ENCODE measurements around the gene TMEM18.

TMEM18 gene

GRCh38 chr2:672606-672905 is 4.7 kb downstream of the TMEM18 start:
- DNase-seq (ENCODE audit: low read depth) = no peak

- no peak for DNase-seq (ENCODE audit: low read depth)
Observed at GRCh38 chr2:671787-672605, 5.2 kb downstream of the TMEM18 start.

GRCh38 chr2:671072-671471 is 6.1 kb downstream of the TMEM18 start:
- no peak for DNase-seq (ENCODE audit: low read depth)

GRCh38 chr2:670637-671036 is 6.6 kb downstream of the TMEM18 start:
- DNase-seq (ENCODE audit: low read depth) = no peak

- DNase-seq (ENCODE audit: low read depth) = no peak
Observed at GRCh38 chr2:669323-669722, 7.9 kb downstream of the TMEM18 start.

GRCh38 chr2:668000-668398 is 9.2 kb downstream of the TMEM18 start:
- no peak for DNase-seq (ENCODE audit: low read depth)

GRCh38 chr2:667332-667999 is 9.7 kb downstream of the TMEM18 start:
- DNase-seq (ENCODE audit: low read depth) = no peak

- DNase-seq (ENCODE audit: low read depth) = no peak
Observed at GRCh38 chr2:666441-666840, 10.8 kb downstream of the TMEM18 start.

- no peak for DNase-seq (ENCODE audit: low read depth)
Observed at GRCh38 chr2:665340-666073, 11.7 kb downstream of the TMEM18 start.

- no peak for DNase-seq (ENCODE audit: low read depth)
Observed at GRCh38 chr2:664063-664462, 13.1 kb downstream of the TMEM18 start.

GRCh38 chr2:663221-663620 is 14.0 kb downstream of the TMEM18 start:
- no peak for DNase-seq (ENCODE audit: low read depth)

GRCh38 chr2:661360-661635 is 15.9 kb downstream of the TMEM18 start:
- DNase-seq (ENCODE audit: low read depth) = no peak

GRCh38 chr2:660586-661359 is 16.4 kb downstream of the TMEM18 start:
- DNase-seq (ENCODE audit: low read depth) = no peak

GRCh38 chr2:660029-660428 is 17.2 kb downstream of the TMEM18 start:
- no peak for DNase-seq (ENCODE audit: low read depth)

- DNase-seq (ENCODE audit: low read depth) = no peak
Observed at GRCh38 chr2:658426-658825, 18.8 kb downstream of the TMEM18 start.

GRCh38 chr2:657766-658165 is 19.4 kb downstream of the TMEM18 start:
- DNase-seq (ENCODE audit: low read depth) = no peak

GRCh38 chr2:656676-657075 is 20.5 kb downstream of the TMEM18 start:
- DNase-seq (ENCODE audit: low read depth) = no peak

GRCh38 chr2:655626-656025 is 21.6 kb downstream of the TMEM18 start:
- DNase-seq (ENCODE audit: low read depth) = no peak

- no peak for DNase-seq (ENCODE audit: low read depth)
Observed at GRCh38 chr2:654896-655295, 22.3 kb downstream of the TMEM18 start.

- no peak for DNase-seq (ENCODE audit: low read depth)
Observed at GRCh38 chr2:653645-654425, 23.4 kb downstream of the TMEM18 start.

- no peak for DNase-seq (ENCODE audit: low read depth)
Observed at GRCh38 chr2:652881-653480, 24.2 kb downstream of the TMEM18 start.
